Activated CD8-positive, alpha-beta memory T cell treated with anti-CD3 and anti-CD28 coated beads for 24 hours (primary cell): ENCODE data around the gene ELOB.

ENCODE experiments used
- DNase-seq: peaks from one replicate; pipeline ENCODE4 v3.0.0-alpha.2; 2020

The ELOB gene

DNA sequence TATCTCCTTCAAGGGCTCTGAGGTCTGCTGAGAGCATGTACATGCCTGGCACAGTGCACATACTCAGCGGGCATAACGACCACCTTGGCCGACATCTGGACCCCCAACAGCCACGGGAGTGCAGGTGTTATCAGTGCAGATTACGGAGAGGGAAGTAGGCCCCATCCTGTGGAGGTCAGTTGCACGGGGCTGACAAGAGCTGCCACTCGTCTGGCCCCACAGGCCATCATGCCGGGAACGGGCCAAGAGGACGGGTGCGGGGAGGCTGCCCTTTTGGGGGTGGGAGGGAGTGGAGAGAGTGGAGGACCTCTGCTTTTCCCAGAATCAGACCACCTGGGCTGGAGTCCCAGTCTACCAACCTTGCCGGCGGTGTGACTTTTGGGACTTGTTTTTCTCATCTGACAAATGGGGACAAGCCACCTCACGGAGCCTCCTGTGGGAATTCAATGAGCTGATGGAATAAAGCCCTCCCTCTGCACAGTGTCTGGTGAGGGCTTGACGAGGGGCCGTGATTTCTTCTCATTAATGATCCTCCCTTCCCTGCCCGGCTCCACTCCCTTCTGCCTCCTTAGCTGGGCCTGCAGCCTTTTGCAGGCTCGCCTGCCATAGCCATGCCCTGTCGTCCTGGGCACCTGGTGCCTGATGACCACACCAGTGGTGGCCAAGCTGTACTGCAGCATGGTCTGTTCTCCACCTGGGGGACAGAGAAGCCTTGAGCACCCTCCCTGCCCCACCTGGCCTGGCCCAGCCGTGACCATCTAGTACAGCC, 5.7 kb upstream of the ELOB start:
- no peak for DNase-seq

DNA sequence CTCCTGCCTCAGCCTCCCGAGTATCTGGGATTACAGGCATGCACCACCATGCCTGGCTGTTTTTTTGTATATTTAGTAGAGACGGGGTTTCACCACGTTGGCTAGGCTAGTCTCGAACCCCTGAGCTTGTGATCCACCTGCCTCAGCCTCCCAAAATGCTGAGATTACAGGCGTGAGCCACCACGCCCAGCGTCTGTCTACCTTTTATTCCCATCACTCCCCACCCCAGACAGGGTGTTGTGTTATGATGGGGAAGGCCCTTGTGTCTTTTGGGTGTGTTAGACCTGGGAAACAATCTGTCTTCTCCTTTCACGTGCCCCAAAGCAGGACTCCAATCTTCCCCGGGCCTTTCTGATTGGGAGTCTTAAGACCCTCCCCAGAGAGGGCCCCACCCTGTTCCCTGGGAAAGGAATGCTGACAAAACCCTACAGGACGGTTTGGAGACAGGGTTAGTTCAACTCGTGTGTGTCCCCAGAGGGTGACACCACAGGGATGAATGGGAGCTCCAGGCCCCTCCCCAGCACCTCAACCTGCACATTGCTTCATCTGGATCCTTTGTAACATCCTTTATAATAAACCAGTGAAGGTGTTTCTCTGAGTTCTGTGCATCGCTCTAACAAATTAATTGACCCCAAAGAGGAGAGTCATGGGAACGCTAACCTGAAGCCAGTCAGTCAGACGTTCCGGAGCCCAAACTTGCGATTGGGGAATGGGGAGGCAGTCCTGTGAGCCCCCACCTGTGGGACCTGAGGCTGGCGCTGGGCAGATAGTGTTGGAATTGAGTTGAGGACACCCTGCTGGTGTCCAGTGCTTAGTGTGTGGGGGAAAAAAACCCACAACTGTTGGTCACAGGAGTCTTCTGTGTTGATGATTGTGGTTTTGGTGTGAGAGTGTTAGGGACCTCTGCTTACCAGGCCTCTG, 3.2 kb upstream of the ELOB start:
- peak; percentile 58 for DNase-seq

DNA sequence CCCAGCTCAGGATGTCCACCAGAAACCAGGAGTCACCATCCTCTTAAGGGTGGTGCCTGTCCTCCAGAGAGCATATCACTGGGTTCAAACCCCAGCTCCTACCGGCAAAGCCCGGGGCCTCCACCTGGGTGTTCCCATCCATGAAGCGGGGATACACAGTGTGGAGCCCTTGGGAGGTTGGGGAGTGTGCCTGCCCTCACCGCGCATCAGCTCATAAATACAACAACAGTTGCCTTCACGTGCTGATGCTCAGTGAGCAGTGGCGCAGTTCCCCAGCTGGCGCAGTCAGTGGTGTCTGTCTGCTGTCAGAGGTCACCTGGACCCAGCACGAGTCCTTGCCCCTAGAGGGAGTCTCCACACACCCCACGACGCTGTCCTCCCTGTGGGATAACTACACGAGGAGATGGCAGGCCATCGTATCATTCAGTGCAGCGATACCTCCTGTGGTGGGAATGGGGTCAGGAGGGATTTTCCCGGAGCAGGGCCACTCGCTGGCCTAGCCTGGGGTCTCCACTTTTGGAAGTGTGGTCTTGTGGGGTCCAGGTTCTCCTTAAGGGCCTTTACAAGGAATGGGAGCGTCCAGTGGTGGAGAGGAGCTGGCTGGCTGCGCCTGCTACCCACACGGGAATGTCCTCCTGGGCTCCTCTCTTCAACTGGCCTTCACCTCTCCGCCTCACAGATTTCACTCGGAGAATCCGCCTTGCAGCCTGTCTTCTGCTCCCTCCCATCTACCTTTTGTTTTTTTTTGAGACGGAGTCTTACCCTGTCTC, 2.3 kb upstream of the ELOB start:
- peak; percentile 56 for DNase-seq

DNA sequence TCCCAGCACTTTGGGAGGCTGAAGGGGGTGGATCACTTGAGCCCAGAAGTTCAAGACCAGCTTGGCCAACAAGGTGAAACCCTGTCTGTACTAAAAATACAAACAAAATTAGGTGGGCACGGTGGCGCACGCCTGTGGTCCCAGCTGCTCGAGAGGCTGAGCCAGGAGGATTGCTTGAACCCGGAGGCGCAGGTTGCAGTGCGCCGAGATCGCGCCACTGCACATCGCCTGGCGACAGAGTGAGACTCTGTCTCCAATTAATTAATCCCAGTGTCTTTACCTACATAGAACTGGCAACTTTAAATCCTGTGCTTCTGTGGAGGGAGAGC, 1.5 kb upstream of the ELOB start:
- DNase-seq = no peak

DNA sequence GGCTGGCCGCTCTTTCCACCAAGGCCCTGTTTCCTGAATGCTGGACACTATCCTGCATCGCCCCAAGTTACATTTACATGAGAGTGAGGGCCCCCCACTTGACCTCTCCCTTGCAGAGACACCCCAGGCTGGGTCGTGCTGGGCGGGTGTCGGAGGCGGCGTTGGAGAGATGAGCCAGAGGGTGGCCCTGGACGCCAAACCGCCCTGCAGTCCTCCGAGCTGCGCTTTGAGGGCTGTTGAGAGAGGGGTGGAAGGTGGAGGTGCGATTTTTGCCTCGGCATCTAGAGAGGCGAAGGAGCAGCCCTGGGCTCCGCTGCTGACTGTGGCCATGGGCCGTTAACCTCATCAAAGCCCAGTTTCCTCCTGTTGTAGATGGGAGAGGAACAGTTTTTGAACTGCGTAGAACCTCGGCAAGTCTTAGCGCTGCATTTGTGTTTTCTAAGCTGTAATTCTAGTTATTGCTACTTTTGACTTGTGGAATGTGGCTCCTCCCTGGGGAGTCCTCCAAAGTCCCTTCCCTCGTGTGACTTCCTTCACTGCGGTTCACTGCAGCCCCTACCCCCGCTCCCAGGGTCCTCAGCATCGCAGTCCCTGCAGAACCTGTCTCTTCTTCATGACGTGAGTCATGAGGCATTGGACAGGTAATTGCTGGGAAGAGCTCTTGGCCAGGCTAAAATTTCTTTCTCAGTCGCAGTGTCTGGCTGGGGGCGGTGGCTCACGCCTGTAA, 986 bp upstream of the ELOB start:
- DNase-seq = no peak

DNA sequence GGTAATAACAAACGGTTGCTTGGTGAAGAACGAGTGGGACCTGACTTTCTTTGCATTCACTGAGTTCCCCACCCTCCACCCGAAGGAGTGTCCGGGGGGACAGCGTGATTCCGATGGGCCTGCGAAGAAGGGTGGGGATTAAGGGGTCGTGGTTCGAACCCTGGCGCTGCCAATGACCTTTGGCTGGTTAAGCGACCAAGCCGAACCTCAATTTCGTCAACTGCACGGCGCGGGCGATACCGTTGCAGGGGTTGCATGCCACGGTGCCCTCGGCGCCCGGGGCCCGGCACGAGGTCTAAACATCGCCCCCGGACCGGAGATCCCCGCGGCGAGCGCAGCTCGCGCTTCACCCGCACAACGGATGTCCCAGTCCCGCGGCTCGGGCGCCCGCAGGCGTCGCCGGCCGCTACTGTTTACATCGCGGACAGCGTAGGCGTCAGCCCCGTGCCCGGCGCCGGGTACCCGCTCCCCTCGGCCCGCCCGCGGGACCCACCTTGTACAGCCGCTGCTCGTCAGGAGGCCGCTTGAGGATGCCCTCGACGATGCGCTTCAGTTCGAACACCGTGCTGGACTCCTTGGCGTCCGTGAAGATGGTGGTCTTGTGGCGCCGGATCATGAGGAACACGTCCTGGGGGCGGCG, 460 bp downstream of the ELOB start:
- DNase-seq = no peak

DNA sequence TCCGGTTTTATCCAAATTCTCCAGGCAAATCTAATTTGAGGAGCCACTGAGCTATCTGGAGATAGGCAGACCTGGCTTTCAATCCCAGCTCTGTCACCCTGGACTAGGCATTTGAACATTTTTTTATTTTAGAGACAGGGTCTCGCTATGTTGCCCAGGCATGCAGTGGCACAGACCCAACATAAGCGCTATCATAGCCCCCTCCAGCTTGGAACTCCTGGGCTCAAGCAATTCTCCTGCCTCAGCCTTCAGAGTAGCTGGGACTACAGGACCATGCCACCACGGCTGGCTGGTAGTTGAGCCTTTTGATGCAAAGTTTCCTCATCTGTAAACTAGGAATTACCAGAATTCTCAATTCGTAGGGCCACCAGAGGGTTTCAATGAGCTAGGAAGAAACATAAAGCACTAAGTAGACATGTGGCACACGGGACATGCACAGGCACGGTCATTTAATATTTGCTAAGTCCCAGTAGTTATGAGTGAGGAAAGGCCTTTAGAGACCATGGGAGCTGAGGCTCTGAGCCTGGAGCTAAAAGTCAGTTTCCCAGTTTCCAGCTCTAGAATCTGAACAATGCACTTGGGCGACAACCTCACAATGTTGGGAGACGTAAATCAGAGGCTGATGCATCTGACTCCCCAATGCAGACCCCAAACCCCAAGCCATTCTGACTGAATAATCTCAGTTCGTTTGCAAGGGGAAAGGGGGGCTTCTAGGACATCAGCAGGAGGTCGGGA, 1.1 kb downstream of the ELOB start:
- DNase-seq = no peak

DNA sequence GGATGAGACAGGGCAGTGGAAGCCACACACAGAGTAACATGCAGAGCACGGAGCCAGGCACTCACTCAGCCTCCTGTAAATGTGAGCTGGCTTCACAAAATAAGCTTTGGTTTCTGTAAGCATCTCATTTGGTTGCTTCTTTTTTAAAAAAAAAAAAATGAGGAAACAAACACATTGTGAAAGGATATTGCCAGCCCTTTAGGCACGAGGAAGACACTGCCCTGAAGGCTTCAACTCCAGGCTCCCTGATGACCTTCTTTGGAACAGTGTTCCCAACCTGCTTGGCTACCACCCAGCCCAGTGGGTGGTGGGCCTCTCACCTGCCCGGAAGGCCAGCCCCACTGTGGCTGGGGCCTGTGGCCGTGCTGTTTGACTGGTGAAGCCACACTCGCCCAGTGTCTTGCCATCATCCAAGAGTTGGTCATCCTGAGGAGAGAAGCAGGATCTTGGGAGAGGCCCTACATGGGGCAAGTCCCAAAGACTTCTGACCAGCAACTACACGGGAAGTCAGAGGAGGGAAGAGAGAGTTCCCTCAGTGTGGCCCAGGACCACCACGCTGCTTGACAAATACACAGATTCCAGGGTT, 1.9 kb downstream of the ELOB start:
- DNase-seq = no peak

DNA sequence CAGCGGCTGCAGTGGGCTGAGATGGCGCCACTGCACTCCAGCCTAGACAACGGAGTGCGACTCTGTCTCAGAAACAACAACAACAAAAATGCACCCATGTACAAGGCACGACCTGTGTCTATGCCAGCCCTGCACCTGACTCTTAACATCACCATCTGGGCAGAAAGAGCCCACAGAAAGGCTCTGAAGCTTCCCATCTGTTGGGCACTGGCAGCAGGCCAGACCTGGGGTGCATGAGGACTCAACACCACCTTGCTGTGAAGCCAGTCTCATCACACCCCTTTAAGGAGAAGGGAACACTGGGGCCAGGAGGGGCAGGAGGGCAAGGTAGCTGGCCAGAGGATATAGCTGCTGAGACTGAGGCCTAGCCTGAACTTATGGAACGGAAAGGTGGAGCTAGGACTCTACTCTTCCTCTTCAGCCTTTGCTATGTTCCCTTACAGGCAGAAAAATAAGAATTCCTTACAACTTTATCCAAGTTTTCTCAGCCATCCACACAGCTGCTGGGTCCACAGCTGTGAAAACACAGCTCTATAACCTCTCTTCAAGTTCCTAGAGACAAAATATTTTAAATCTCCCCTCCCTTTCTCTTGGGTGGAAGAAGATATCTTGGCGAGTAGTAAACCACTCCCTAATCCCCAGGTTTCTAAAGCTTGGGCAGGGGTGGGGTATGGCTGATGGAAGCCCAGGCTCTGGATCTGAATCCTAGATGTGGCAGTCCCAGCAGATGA, 2.8 kb downstream of the ELOB start:
- no peak for DNase-seq

DNA sequence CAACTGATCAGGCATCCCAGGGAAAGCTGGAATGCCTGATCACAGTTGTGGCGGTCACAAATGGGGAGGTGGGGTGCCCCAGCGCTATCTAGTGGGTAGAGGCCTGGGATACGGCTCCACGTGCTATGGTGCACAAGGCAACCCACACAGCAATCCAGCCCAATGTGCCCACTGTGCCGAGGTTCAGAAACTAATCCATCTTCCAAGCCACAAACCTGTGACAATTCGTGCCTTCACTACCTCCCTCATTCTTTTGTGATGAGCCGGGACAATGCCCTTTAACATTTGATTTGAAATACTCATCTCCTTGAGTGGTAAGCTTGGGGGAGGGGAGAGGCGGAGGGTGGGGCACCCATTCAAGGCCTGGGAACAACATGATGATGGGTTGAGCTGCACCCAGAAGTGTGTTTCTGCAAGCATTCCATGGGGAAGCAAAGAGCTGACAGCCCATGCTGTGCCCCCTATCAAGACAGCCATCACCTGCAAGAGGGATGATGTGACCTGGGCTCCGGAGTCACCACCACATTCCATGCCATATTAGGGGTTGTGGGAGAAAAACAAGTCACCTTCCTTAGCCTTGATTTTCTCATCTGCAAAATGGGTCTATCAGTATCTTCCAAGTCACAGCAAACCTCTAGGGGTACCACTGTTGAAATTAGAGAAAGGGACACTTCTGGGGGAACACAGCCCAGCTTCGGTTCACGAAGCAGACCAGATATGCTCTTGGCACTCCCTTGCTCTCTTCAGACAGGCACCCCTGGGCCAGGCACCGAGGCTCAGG, 3.7 kb downstream of the ELOB start:
- DNase-seq = no peak

DNA sequence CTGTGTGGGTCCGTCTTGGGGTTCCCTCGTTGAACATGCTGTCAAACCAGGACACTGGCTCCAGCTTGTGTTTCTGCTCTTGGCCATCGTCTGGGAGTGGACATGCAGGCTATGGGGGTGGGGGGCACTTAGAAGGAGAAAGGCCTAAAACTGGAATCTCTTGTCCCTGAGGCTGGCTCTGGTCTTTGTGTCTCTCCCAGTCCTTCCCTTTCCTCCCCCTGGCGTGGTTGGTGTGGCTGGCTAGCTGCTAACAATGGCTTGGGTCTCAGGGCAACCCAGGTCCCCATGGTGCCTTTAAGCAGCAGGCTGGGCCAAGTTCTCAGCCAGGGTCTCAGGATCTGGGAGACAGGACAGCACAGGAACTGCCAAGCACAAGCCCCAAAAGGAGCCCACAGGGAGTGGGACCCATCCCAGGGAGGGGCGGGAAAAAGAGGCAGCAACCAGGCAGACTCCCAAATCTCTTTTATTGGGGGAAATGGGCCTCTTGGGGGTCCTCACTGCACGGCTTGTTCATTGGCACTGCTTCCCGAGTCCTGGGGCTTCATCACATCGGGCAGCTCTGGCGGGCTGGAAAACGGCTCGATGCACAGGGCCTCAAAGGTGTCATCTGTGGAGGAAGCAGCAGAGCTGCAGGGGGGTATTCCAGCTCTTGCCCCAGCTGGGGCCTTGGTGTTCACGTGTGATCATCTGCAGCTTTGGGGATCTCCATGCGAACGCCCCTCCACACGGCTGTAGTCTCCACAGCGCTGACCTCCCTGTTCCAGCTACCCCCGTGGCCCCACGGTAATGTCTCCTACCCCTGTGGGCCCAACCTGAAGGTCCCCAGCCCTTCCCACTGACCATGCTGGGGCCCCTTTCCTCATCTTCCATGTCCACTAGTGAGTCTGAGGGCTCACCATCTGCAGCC, 5.3 kb downstream of the ELOB start:
- peak; percentile 65 for DNase-seq

DNA sequence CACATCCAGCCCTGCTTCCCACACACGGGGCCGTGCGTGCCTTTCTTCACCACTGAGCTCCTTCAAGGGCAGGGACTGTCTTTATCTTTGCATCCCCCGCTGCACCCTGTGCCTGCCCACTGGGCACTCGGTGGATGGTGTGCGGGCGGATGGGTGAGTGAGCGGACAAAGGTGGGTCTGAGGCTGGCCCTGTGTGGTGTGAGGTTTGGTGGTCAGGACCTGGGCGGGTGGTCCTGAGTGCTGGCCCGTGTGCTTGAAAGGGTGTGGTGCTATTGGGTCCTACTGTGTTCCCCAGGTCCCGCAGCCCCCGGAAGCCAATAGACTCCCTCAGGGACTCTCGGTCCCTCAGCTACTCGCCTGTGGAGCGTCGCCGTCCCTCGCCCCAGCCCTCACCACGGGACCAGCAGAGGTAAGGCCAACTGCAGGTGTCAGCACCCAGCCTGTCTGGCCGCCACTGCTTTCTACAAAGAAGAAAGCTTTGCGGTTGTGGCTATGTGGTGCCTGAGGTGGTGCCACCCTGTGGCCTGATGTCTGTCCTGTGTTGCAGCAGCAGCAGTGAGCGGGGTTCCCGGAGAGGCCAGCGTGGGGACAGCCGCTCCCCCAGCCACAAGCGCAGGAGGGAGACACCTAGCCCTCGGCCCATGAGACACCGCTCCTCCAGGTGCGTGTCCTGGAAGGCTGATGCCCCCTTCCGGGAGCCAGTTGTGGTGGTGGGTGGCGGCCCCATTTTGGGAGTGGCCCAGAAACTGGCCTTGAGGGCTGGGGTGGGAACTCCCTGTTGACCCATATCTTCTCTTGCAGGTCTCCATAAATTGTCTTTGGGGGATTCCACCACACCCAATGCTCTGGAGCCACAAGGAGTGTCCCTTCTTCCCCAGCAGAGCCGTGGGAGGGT, 6.8 kb downstream of the ELOB start:
- peak; percentile 57 for DNase-seq

DNA sequence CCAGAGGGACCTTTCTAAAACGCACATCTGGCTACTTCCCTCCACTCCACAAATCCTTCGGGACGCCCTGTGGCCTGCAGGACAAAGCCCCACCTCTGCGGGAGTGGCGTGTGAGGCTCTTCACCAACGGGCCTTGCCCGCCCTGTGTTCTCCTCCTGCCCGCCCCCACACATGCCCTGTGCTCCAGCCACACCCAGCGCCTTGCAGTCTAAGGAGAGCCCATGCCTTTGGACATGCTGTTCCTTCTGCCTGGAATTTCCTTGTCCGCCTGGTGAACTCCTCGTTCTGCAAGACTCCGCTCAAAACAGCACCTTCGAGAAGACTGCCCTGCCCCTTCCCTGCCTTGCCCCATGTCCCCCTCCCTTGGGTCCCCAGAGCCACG, 7.4 kb downstream of the ELOB start:
- DNase-seq = no peak

DNA sequence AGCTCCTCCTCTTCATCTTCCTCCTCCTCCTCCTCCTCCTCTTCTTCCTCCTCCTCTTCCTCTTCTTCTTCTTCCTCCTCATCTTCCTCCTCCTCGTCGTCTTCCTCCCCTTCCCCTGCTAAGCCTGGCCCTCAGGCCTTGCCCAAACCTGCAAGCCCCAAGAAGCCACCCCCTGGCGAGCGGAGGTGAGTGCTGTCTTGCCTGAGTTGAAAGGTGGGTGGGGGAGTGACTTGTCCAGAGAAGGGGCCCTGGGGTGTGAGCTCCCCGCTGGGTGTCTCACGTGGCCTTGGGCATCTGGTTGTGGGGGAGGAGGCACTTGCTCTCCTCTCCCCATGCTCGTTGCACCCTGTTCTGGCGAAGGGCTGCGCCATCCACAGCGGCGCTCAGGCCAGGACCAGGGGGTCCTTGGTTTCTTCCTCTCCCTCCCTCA, 8.0 kb downstream of the ELOB start:
- DNase-seq = no peak

DNA sequence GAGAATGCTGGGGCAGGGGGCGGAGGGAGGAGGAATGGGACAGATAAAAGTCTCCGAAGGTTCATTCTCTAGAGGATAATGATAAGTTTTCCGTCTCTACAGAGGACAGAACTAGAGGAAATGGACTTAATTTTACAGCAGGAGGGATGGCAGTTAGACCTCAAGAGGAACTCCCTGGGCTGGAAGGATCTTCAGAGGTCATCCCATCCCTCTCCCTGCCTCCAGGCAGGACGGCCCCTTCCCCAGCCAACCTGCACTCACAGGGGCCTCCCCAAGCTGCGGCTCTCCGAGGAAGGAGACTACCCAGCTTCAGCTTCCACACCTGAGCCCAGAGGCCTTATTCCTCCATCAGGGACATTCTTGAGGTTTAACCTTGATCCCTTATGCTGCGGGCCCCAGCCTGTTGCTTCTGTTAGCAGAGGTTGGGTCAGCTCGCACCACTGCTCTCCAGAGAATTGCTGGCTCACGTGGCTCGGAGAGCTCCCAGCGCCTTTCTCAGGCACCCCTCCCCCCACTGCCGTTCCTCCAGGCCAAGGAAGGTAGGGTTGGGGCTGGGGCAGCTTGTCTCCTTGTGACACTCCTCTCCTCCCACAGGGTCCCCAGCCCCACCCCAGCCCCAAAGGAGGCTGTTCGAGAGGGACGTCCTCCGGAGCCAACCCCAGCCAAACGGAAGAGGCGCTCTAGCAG, 8.5 kb downstream of the ELOB start:
- no peak for DNase-seq

DNA sequence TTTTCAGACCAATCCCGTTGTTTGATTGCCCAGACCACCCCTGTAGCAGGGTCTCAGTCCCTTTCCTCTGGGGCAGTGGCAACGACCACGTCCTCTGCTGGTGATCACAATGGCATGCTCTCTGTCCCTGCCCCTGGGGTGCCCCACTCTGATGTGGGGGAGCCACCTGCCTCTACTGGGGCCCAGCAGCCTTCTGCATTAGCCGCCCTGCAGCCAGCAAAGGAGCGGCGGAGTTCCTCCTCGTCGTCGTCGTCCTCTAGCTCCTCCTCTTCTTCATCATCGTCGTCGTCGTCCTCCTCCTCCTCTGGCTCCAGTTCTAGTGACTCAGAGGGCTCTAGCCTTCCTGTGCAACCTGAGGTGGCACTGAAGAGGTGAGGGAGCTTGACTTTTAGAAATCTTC, 9.2 kb downstream of the ELOB start:
- DNase-seq = no peak
